Immature natural killer cell (primary cell): ENCODE measurements around the gene TGM1. TPM values are rescaled to one million over a fixed set of nuclear protein-coding genes. Genes with fewer than 3 reads are reported as not detected.
"Not testable (repeated sequence)": the region's sequence is repeated elsewhere in the genome, so short reads cannot be mapped to it uniquely, and the experiment has no call there.

Experiments used
- DNase-seq, 3 donors: peaks; one replicate each; pipeline ENCODE4 v3.0.0; 2022; ENCODE audit warnings: mixed read lengths in 1 of 3
- H3K27ac Mint-ChIP-seq, 6 donors: one replicate each; pipeline ENCODE4 v1.8.0; 2020; ENCODE audit warnings: mixed read lengths in 6 of 6, mild to moderate bottlenecking in 5 of 6, inconsistent platforms in 4 of 6, moderate library complexity in 3 of 6
- H3K27me3 Mint-ChIP-seq, 3 donors: one replicate each; pipeline ENCODE4 v1.8.0; 2020 to 2021; ENCODE audit warnings: low read depth in 3 of 3, mild to moderate bottlenecking in 3 of 3, mixed read lengths in 3 of 3, moderate library complexity in 3 of 3, inconsistent platforms in 1 of 3
- H3K36me3 Mint-ChIP-seq, 3 donors: one replicate each; pipeline ENCODE4 v1.8.0; 2020; ENCODE audit warnings: mixed read lengths in 3 of 3, inconsistent platforms in 2 of 3, mild to moderate bottlenecking in 2 of 3
- H3K4me1 Mint-ChIP-seq, 2 donors: one replicate each; pipeline ENCODE4 v1.8.0; 2020; ENCODE audit warnings: inconsistent platforms in 2 of 2, mild to moderate bottlenecking in 2 of 2, mixed read lengths in 2 of 2, moderate library complexity in 1 of 2
- H3K4me3 Mint-ChIP-seq, 5 donors: one replicate each; pipeline ENCODE4 v1.8.0; 2020; ENCODE audit warnings: mild to moderate bottlenecking in 5 of 5, mixed read lengths in 5 of 5, inconsistent platforms in 3 of 5, moderate library complexity in 3 of 5
- H3K9me3 Mint-ChIP-seq, 6 donors: one replicate each; pipeline ENCODE4 v1.8.0; 2020; ENCODE audit warnings: mild to moderate bottlenecking in 6 of 6, mixed read lengths in 6 of 6, inconsistent platforms in 4 of 6, moderate library complexity in 3 of 6
- polyA plus RNA-seq, 3 donors: library from polyadenylated mRNA; unstranded; fragments of 300-500 nt; fragmentation: Illumina TruSeq; gene quantifications; one replicate each; pipeline ENCODE4 v1.2.3, GENCODE V29; 2021

Gene TGM1
- polyA plus RNA-seq, 3 donors from 2014 or later, result 0.41 TPM; not detected in 2

DNA sequence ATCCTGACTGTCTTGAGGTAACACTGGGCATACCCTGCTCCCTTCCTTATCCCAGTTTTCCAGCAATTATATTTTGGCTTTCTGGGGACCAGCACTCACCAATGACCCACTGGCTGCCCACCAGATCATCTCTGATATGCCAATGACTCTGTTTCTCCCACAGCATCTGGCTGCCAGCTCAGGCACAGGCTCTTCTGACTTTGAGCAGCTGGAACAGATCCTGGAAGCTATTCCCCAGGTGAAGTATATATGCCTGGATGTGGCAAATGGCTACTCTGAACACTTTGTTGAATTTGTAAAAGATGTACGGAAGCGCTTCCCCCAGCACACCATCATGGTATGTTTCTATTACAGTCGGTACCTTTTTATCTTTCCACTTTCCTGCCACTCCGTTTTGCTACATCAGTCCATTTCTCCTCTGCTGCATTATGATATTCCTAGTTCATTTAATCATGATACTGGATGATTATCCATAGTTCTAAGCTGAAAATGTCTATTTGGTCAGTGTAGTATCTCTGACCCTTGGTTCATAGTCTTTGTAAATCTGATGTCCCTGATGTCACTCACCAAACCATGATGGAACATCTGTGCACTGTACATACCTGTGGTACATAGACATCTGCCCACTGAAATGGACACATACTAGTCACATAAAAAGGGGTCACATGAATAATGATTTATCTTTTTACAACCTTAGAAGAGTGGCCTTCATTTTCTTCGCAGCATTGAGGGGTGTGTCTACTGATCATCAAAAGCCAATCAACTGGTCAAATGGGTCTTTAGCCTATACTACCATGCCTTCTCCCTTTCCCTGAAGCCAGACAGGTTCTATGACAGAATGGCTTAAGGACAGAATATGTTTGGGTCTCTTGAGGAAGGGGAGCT, 26.9 kb downstream of the TGM1 start:
- no peak for DNase-seq
- H3K9me3 Mint-ChIP-seq, result no peaks in the 10 kb centered on the region
- H3K27ac Mint-ChIP-seq, result peak overlapping the region; percentile 38 to 83 (median 48)
- no peak overlapping the region for H3K4me3 Mint-ChIP-seq
- peaks cover 69 to 90% of the 10 kb centered on the region in 2 donors for H3K4me1 Mint-ChIP-seq
- H3K36me3 Mint-ChIP-seq, result peaks cover 0 to 39% (median 27%) of the 10 kb centered on the region in 3 donors
- peaks cover 2 to 15% (median 2%) of the 10 kb centered on the region in 3 donors for H3K27me3 Mint-ChIP-seq

DNA sequence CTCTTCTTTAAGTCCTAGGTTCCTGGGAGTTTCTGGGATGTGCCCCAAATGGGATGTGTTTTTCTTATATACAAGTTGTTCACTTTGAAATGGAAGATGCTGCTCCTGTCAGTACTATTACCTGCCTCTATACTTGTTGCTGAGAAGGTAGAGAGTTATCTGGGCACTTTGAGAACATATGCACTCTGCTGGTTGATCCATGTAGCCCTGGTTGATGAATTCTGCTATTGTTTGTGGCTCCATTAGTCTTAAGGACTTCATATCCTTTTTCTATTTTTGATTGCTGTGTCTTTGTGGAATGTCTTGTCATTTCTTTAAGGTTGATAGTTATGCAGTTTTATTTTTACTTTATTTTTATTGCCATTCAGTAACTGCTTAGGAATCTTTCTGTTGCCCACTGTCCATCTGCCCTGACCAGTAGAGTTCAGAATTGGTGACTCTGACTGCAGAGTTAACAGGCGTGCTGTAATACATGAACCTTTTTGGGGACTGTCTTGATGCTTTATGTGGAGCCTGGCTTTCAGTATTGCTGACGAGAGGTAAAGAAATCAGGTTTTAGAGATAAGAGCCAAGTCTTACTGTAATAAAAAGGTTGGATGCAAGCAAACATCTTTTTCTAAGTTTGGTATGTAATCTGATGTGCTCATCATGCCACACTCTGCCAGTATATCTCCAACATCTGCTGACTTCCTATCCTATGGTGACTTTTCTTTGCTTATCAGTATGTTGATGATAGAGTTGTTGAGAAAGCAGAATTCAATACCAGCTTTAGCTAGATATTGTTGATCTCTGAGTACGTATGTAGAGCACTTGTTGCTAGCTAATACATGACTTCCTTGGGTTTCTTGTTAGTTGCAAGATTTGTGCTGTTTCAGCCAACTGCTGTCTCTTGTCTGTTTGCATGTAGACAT, 28.6 kb downstream of the TGM1 start:
- peak overlapping the region; percentile 11 to 99 (median 98) for H3K4me3 Mint-ChIP-seq
- no peaks in the 10 kb centered on the region for H3K9me3 Mint-ChIP-seq
- peaks cover 0 to 12% (median 0%) of the 10 kb centered on the region in 3 donors for H3K27me3 Mint-ChIP-seq
- peaks cover 0 to 29% (median 27%) of the 10 kb centered on the region in 3 donors for H3K36me3 Mint-ChIP-seq
- peak overlapping the region; percentile 22 to 94 (median 64) for H3K27ac Mint-ChIP-seq
- H3K4me1 Mint-ChIP-seq, result peaks cover 56 to 76% of the 10 kb centered on the region in 2 donors
- no peak for DNase-seq

DNA sequence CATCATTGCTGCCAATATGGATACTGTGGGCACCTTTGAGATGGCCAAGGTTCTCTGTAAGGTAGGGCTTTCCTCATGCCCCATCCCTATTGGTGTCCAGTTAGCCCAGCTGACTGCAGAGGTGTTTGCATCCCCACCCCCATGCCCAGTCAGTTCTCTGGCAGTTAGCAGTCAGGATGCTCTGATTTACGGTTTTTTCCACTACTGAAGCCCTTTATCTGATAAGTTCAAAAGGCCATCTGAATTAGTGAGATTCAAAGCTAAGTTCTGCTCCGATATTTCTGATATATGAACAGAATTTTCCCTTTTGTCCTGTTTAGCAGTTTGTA, 29.5 kb downstream of the TGM1 start:
- DNase-seq, result no peak
- H3K4me1 Mint-ChIP-seq, result peaks cover 51 to 72% of the 10 kb centered on the region in 2 donors
- peaks cover 0 to 10% (median 0%) of the 10 kb centered on the region in 3 donors for H3K27me3 Mint-ChIP-seq
- peak overlapping the region; percentile 98 to 99 (median 98) for H3K4me3 Mint-ChIP-seq
- peak overlapping the region; percentile 94 to 99 (median 97) for H3K27ac Mint-ChIP-seq
- H3K36me3 Mint-ChIP-seq, result peaks cover 0 to 26% (median 22%) of the 10 kb centered on the region in 3 donors
- no peaks in the 10 kb centered on the region for H3K9me3 Mint-ChIP-seq

DNA sequence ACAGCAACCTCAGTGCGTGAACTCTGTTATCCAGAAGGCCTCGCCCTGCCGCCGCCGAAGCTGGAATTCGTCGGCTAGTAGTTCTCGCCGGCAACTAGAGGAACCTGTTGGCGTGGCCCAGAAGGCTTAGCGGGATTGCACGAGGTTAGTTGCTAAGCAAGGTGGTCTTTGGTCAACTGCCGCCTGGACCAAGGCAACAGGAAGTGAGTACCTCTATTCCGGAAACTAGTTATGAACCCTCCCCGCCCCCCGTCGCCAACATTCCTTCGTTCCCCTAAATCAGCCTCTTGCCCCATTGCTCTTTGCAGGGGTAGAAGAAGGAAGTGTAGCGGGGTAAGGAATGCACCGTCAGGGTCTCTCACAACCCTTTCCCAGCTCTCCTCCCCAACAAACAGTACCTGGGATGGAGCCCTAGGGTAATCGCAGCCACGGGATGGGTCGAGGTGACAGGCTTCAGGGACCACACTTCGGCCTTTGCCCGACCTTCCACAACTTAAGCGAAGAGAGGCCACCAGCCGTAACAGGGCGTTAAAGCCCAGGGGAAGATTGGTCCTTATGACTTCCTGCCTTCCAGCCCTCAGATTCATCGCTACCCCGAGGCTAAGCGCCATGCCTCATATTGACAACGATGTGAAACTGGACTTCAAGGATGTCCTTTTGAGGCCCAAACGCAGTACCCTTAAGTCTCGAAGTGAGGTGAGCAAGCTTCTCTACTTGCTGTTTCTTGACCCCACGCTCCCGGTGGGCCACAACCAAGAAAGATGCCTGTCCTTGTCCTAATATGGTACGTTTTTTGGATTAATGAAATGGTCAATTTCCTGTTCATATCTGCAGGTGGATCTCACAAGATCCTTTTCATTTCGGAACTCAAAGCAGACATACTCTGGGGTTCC, 30.1 kb downstream of the TGM1 start, which contains the start of gene GMPR2:
Gene GMPR2, plus strand, starts transcription at position 285 of the 893 bp plus-strand sequence. Its CDS starts 325 bp downstream, at position 610.
- Mint-ChIP-seq H3K9me3 (no peaks in the 10 kb centered on the region), H3K4me1 (peaks cover 45 to 67% of the 10 kb centered on the region in 2 donors), H3K4me3 (peak within 1 kb of the TSS; percentile 98 to 99 (median 98)), H3K27me3 (peaks cover 0 to 10% (median 0%) of the 10 kb centered on the region in 3 donors), H3K27ac (peak within 1 kb of the TSS; percentile 94 to 99 (median 97)), H3K36me3 (peaks cover 0 to 20% (median 16%) of the 10 kb centered on the region in 3 donors)
- DNase-seq, result peak in 1 of 3 donors; percentile 15

DNA sequence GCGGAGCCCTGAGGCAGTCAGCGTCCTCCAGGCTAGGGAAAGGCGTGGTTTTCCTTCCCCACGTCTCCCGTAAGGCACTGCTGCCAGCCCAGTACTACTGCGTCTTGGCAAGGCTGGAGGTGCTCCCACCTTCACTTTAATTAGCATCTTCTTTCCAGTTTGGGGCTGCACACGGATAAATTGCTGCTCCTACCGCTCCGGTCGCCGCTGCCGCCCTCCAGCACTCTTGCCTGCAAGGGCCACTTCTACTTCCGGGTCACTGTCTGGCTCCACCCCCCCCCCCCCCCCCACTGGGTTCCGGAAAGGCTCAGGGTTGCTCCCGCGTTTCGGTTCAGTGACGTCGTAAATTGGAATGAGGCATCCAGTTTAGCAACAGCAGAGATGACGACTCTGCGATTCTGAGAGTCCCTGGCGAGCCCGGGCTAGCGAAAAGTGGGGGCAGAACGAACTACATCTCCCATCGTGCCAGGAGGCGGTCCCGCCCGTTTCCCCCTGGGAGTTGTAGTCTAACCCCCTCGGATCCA, 30.8 kb downstream of the TGM1 start, which contains the start of gene NEDD8:
Gene NEDD8, minus strand, starts transcription at position 247 of the 524 bp plus-strand sequence. Its CDS starts 100 bp downstream, at position 147.
- DNase-seq, result peak; percentile 84 to 86 (median 85)
- H3K4me1 Mint-ChIP-seq, result peaks cover 44 to 65% of the 10 kb centered on the region in 2 donors
- peaks cover 5 to 16% (median 12%) of the 10 kb centered on the region in 3 donors for H3K36me3 Mint-ChIP-seq
- peak within 1 kb of the TSS; percentile 98 to 99 (median 98) for H3K4me3 Mint-ChIP-seq
- peak within 1 kb of the TSS; percentile 94 to 99 (median 97) for H3K27ac Mint-ChIP-seq
- peaks cover 0 to 10% (median 0%) of the 10 kb centered on the region in 3 donors for H3K27me3 Mint-ChIP-seq
- no peaks in the 10 kb centered on the region for H3K9me3 Mint-ChIP-seq

DNA sequence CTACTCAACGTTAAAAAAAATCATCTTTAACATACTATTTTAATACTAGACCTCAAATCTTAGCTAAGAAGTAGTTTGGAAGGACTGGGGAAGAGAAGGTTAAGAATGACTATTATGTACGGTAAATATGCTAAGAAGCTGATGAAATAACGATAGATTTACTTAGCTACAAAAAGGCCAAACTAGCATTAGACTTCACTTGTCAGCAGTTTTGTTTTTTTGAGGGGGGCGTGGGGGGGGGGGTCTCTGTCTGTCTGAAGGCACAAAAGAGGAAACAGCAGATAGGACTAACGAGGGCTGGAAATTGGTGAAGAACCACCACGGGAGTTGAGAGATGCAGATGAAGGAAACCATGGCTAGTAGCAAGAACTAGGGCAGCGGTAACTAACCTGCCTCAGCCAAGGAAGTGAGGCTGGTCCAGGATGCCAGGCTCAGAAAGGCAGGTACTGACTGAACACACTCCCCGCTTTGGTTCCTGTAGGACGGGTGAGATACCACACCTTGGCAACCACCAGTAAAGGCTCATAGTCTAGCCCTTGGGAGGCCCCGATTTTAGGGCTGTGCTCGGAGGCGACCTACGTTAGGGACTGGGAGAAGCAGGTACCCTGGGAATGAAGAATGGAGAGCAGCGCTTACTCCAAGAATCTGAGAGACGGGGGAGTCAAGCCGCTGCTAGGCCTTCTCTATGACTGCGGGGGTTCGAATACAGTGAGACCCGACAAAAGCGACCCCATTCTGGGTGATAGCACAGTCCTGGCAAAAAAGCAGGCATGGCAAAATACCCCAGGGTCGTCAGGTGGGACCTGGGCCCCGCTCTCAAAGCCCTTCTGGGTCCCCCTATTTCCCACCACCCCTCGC, 31.5 kb downstream of the TGM1 start:
- H3K4me1 Mint-ChIP-seq, result peaks cover 44 to 65% of the 10 kb centered on the region in 2 donors
- no peak for DNase-seq
- peaks cover 7 to 14% (median 9%) of the 10 kb centered on the region in 3 donors for H3K36me3 Mint-ChIP-seq

DNA sequence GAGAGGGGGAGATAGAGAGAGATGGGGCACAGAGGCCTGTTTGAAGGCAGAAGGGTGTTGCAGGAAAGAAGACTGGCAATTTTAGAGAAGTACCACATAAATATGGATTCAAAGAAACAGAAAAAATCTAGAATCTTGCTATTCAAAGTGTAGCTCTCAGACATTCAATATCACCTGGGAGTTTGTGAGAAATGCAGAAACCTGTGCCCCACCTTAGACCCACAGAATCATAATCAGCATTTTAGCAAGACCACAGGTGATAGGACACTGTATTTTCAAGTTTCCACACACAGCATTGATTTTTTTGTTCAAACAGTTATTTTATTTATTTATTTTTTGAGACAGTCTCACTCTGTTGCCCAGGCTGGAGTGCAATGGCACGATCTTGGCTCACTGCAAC, 34.1 kb downstream of the TGM1 start:
- peaks cover 35 to 52% of the 10 kb centered on the region in 2 donors for H3K4me1 Mint-ChIP-seq
- H3K27me3 Mint-ChIP-seq, result peaks cover 0 to 2% (median 0%) of the 10 kb centered on the region in 3 donors
- no peaks in the 10 kb centered on the region for H3K9me3 Mint-ChIP-seq
- DNase-seq, result no peak
- no peak overlapping the region for H3K27ac Mint-ChIP-seq
- H3K36me3 Mint-ChIP-seq, result peaks cover 7 to 10% (median 9%) of the 10 kb centered on the region in 3 donors
- H3K4me3 Mint-ChIP-seq, result no peak overlapping the region

More for the DNA sequence above, 31.5 kb downstream of the TGM1 start:
- Mint-ChIP-seq H3K27ac (peak overlapping the region; percentile 94 to 99 (median 97)), H3K27me3 (peaks cover 0 to 10% (median 0%) of the 10 kb centered on the region in 3 donors), H3K9me3 (no peaks in the 10 kb centered on the region), H3K4me3 (peak overlapping the region; percentile 98 to 99 (median 98))

DNA sequence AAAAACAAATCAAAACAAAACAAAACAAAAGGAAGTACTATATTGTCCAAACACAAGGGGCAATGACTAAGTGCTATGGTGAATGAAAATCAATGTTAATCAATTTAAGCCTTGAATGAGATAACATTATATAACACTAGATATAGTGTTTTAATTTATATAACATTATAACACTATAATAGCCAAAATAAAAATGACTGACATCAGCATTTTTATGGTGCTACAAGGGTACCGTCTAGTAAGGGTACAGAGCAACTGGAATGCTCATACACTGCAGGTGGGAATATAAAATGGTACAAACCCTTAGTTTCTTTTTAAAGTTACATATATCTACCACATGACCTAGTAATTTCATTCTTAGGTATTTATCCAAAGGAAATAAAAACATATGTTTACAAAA, 36.5 kb downstream of the TGM1 start:
- no peak overlapping the region for H3K27ac Mint-ChIP-seq
- no peak for DNase-seq
- peaks cover 16 to 31% of the 10 kb centered on the region in 2 donors for H3K4me1 Mint-ChIP-seq
- no peak overlapping the region for H3K4me3 Mint-ChIP-seq
- no peaks in the 10 kb centered on the region for H3K9me3 Mint-ChIP-seq
- peaks cover 6 to 10% (median 7%) of the 10 kb centered on the region in 3 donors for H3K36me3 Mint-ChIP-seq
- no peaks in the 10 kb centered on the region for H3K27me3 Mint-ChIP-seq

DNA sequence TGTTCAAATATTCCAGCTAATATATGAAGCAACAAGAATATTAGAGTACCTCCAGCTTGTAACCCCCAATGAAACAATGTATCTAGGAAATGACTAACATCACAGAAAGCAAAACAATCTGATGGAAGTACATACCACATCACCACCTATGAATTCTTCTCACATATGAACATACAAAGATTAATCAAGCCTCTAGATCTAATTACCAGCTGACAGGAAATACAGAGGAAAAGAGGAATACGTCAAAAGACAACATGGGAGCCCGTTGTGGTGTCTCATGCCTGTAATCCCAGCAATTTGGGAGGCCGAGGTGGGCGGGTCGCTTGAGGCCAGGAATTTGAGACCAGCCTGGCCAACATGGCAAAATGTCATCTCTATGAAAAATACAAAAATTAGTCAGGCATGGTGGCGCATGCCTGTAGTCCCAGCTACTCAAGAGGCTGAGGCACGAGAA, 38.3 kb downstream of the TGM1 start:
- Mint-ChIP-seq H3K4me3 (no peak overlapping the region), H3K36me3 (peaks cover 6 to 10% (median 7%) of the 10 kb centered on the region in 3 donors), H3K27me3 (no peaks in the 10 kb centered on the region), H3K4me1 (peaks cover 7 to 24% of the 10 kb centered on the region in 2 donors), H3K27ac (peak overlapping the region in 3 of 6 donors; percentile 29 to 83 (median 42)), H3K9me3 (no peaks in the 10 kb centered on the region)
- DNase-seq, result no peak

DNA sequence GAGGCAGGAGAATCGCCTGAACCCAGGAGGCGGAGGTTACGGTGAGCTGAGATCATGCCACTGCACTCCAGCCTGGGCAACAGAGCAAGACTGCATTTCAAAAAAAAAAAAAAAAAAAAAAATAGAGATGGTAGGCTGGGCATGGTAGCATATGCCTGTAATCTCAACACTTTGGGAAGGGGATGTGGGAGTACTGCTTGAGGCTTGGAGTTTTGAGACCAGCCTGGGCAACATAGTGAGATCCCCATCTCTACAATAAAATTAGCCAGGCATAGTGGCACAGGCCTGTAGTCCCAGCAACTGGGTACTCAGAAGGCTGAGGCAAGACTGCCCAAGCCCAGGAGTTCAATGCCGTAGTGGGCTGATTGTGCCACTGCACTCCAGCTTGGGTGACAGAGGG, 40.0 kb downstream of the TGM1 start:
- not testable (repeated sequence) for DNase-seq, H3K27ac Mint-ChIP-seq, H3K27me3 Mint-ChIP-seq, H3K9me3 Mint-ChIP-seq, H3K4me3 Mint-ChIP-seq
- H3K36me3 Mint-ChIP-seq, result peaks cover 6 to 12% (median 11%) of the 10 kb centered on the region in 3 donors
- H3K4me1 Mint-ChIP-seq, result peaks cover 5 to 18% of the 10 kb centered on the region in 2 donors

DNA sequence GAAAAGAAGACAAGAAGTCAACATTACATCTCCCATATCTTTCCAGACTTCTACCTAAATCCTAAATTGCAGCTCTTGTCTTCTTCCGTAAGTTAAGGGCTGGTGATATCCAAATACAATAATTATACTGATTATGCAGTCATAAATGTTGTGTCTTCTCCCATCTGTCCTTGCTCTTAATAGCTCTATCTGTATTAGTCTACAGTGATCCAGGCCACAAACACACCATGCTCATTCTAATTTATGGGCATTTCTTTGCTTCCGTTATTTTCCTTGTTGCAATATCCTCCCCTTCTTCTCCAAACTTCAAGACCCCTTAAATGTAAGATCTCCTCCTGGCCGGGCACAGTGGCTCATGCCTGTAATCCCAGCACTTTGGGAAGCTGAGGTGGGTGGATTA, 43.5 kb downstream of the TGM1 start:
- H3K4me1 Mint-ChIP-seq, result peaks cover 22 to 23% of the 10 kb centered on the region in 2 donors
- no peak overlapping the region for H3K4me3 Mint-ChIP-seq
- peak overlapping the region in 2 of 6 donors; percentile 28 to 65 for H3K27ac Mint-ChIP-seq
- no peaks in the 10 kb centered on the region for H3K9me3 Mint-ChIP-seq
- peaks cover 0 to 6% (median 5%) of the 10 kb centered on the region in 3 donors for H3K36me3 Mint-ChIP-seq
- peaks cover 2 to 7% (median 3%) of the 10 kb centered on the region in 3 donors for H3K27me3 Mint-ChIP-seq
- DNase-seq, result no peak
